Keratinocyte (primary cell): ENCODE measurements around the gene ASXL2. TPM values are rescaled to one million over a fixed set of nuclear protein-coding genes. Genes with fewer than 3 reads are reported as not detected.

Source experiments
- DNase-seq: peaks from one replicate; pipeline ENCODE4 v3.0.0-alpha.2; 2011; ENCODE audit warnings: low read depth, missing footprints, low spot score
- FAIRE-seq: peaks from 2 replicates; lab custom pipeline; 2011; peaks lifted over from hg19 to GRCh38; lab: Jason Lieb, UNC
- H2AFZ ChIP-seq: 2 replicates; pipeline ENCODE4 v1.6.0; 2012; ENCODE audit warnings: low read length, control low read depth, inconsistent platforms; ENCODE audit not compliant: control insufficient read depth
- H3K27ac ChIP-seq: 2 replicates; pipeline ENCODE4 v1.5.1; 2011; ENCODE audit warnings: low read length; ENCODE audit not compliant: control insufficient read depth, insufficient read depth
- H3K27me3 ChIP-seq: 3 replicates; pipeline ENCODE4 v1.6.0; 2011; ENCODE audit warnings: low read length; ENCODE audit not compliant: control insufficient read depth, insufficient read depth; ENCODE audit errors: extremely low read depth
- H3K36me3 ChIP-seq, 2 experiments: 2 replicates in 1 of 2; 3 replicates in 1 of 2; pipeline ENCODE4 v1.5.1; 2011; ENCODE audit warnings: low read length in 2 of 2, mild to moderate bottlenecking in 1 of 2; ENCODE audit not compliant: control insufficient read depth in 2 of 2, insufficient read depth in 2 of 2; ENCODE audit errors: extremely low read depth in 1 of 2
- H3K4me1 ChIP-seq: 3 replicates; pipeline ENCODE4 v1.5.1; 2011; ENCODE audit warnings: low read length; ENCODE audit not compliant: control insufficient read depth, insufficient read depth; ENCODE audit errors: extremely low read depth
- H3K4me2 ChIP-seq: 3 replicates; pipeline ENCODE4 v1.6.0; 2011; ENCODE audit warnings: low read depth, low read length; ENCODE audit not compliant: control insufficient read depth, insufficient read depth; ENCODE audit errors: extremely low read depth
- H3K4me3 ChIP-seq, 3 experiments: fragments of 200-600 bp in 1 of 3; sonication (generic) in 1 of 3; 2 replicates in 2 of 3; 3 replicates in 1 of 3; pipeline ENCODE4 v1.5.1; 2011 to 2016; ENCODE audit warnings: low read length in 3 of 3, mild to moderate bottlenecking in 3 of 3, control low read depth in 2 of 3, inconsistent platforms in 1 of 3, low read depth in 1 of 3, mixed read lengths in 1 of 3, mixed run types in 1 of 3, moderate library complexity in 1 of 3; ENCODE audit not compliant: control insufficient read depth in 2 of 3, insufficient read depth in 2 of 3; ENCODE audit errors: extremely low read depth in 1 of 3
- H3K79me2 ChIP-seq: 2 replicates; pipeline ENCODE4 v1.6.0; 2012; ENCODE audit warnings: low read length; ENCODE audit not compliant: control insufficient read depth, insufficient read depth
- H3K9ac ChIP-seq: 3 replicates; pipeline ENCODE4 v1.6.0; 2011; ENCODE audit warnings: low read length; ENCODE audit not compliant: control insufficient read depth, insufficient read depth; ENCODE audit errors: extremely low read depth
- H3K9me1 ChIP-seq: 3 replicates; pipeline ENCODE4 v1.6.0; 2011; ENCODE audit warnings: low read length; ENCODE audit not compliant: control insufficient read depth, insufficient read depth; ENCODE audit errors: extremely low read depth
- H3K9me3 ChIP-seq: 2 replicates; pipeline ENCODE4 v1.5.1; 2012; ENCODE audit warnings: low read depth, low read length; ENCODE audit not compliant: control insufficient read depth
- H4K20me1 ChIP-seq: 3 replicates; pipeline ENCODE4 v1.6.0; 2011; ENCODE audit warnings: low read length; ENCODE audit not compliant: control insufficient read depth, insufficient read depth; ENCODE audit errors: extremely low read depth
- CTCF ChIP-seq, 3 experiments: IDR thresholded peaks in 1 of 3; conservative IDR thresholded peaks in 1 of 3; optimal IDR thresholded peaks in 1 of 3; 2 replicates in 2 of 3; 3 replicates in 1 of 3; pipeline versions ENCODE3 to v1.5.1; 2011; ENCODE audit warnings: low read length in 3 of 3, mild to moderate bottlenecking in 3 of 3, moderate library complexity in 2 of 3, control low read depth in 1 of 3, inconsistent platforms in 1 of 3; ENCODE audit not compliant: insufficient read depth in 2 of 3; ENCODE audit errors: extremely low read depth in 1 of 3
- EZH2 ChIP-seq: IDR thresholded peaks from one replicate; pipeline ENCODE4 v1.6.1; 2012; ENCODE audit warnings: inconsistent platforms, mild to moderate bottlenecking, low read length, moderate library complexity
- dilution Hi-C: fragments of 300-500 bp; cut with MboI; formaldehyde crosslinking; loops from one replicate; pipeline ENCODE4 v1.7.0; 2020; ENCODE audit warnings: low sequenced_read_pairs; ENCODE audit not compliant: extremely low pct_ligation_motif_present
- polyA plus RNA-seq, 5 experiments: library from polyadenylated mRNA; depleted of rRNA in 3 of 5; stranded (reverse) in 3 of 5; stranded (forward) in 1 of 5; unstranded in 1 of 5; fragments of >200 nt; gene quantifications; 1 replicate in 1 of 5; 2 replicates in 3 of 5; 3 replicates in 1 of 5; pipeline versions ENCODE4 v1.2.1 to v1.2.3, GENCODE V29; 2011 to 2012; ENCODE audit warnings: missing spikeins in 2 of 5, low read depth in 1 of 5, low replicate concordance in 1 of 5

ASXL2 gene
- polyA plus RNA-seq, 1 donor (not counting 4 experiments of a cell fraction or from before 2014, with no cell fraction given): 12.5 TPM

GRCh38 chr2:25688236-25688635 lies 190.1 kb downstream of the ASXL2 start:
- H3K79me2 ChIP-seq: no peaks in the 10 kb centered on the region
- H3K4me3 ChIP-seq: no peak overlapping the region
- no peaks in the 10 kb centered on the region for H3K9me3 ChIP-seq
- dilution Hi-C loops: no loop called here
- H3K36me3 ChIP-seq: no peaks in the 10 kb centered on the region
- no peak overlapping the region for H3K4me2 ChIP-seq
- no peak overlapping the region for H2AFZ ChIP-seq
- no peaks in the 10 kb centered on the region for H3K9me1 ChIP-seq
- FAIRE-seq (no peak), DNase-seq (no peak)
- no peaks in the 10 kb centered on the region for H3K27me3 ChIP-seq
- no peak overlapping the region for H3K27ac ChIP-seq
- H3K4me1 ChIP-seq: no peaks in the 10 kb centered on the region
- no peak for TF ChIP-seq CTCF (optimal IDR thresholded peaks at IDR 0.05 in 1 of 3, IDR thresholded peaks at IDR 0.05 in 1 of 3, conservative IDR thresholded peaks at IDR 0.05 in 1 of 3; ENCODE audit: extremely low read depth in 1 of 3, insufficient read depth in 2 of 3, low read length in 3 of 3)
- no peak for TF ChIP-seq EZH2
- no peaks in the 10 kb centered on the region for H4K20me1 ChIP-seq
- no peak overlapping the region for H3K9ac ChIP-seq

GRCh38 chr2:25685741-25686140 lies 192.5 kb downstream of the ASXL2 start:
- dilution Hi-C loops: no loop called here

More at GRCh38 chr2:25685741-25686140, 192.5 kb downstream of the ASXL2 start:
- Histone ChIP-seq H3K4me1 (no peaks in the 10 kb centered on the region), H3K79me2 (no peaks in the 10 kb centered on the region), H3K9ac (no peak overlapping the region), H4K20me1 (no peaks in the 10 kb centered on the region), H2AFZ (no peak overlapping the region), H3K27me3 (no peaks in the 10 kb centered on the region), H3K9me3 (no peaks in the 10 kb centered on the region), H3K27ac (no peak overlapping the region), H3K9me1 (no peaks in the 10 kb centered on the region), H3K4me2 (no peak overlapping the region), H3K4me3 (no peak overlapping the region), H3K36me3 (no peaks in the 10 kb centered on the region)
- FAIRE-seq (no peak), DNase-seq (no peak)
- TF ChIP-seq CTCF (optimal IDR thresholded peaks at IDR 0.05 in 1 of 3, IDR thresholded peaks at IDR 0.05 in 1 of 3, conservative IDR thresholded peaks at IDR 0.05 in 1 of 3; ENCODE audit: extremely low read depth in 1 of 3, insufficient read depth in 2 of 3, low read length in 3 of 3) (no peak), EZH2 (no peak)
